Right lobe of liver (tissue), 4 donors: ENCODE measurements around the gene GCAT.

Source experiments
- POLR2A ChIP-seq: fragments of 450-650 bp; IDR thresholded peaks from one replicate; pipeline ENCODE4 v1.6.1; 2017; ENCODE audit warnings: antibody characterized with exemption, mild to moderate bottlenecking
- TF ChIP-seq, protein P1 (sequence below), 4 donors: fragments of 200-600 bp in 3 of 4; fragments of 450-650 bp in 1 of 4; IDR thresholded peaks; one replicate each; pipeline versions ENCODE4 v1.5.1 to v1.8.0; 2016 to 2022; ENCODE audit warnings: antibody characterized with exemption in 4 of 4, mild to moderate bottlenecking in 2 of 4
- donor health status: DM: no; HTN: no; CAD: no.
- donor health status: DM: no; HTN: no; CAD: no.
- donor health status: DM: no; HTN: yes; CAD: no.

DNA sequence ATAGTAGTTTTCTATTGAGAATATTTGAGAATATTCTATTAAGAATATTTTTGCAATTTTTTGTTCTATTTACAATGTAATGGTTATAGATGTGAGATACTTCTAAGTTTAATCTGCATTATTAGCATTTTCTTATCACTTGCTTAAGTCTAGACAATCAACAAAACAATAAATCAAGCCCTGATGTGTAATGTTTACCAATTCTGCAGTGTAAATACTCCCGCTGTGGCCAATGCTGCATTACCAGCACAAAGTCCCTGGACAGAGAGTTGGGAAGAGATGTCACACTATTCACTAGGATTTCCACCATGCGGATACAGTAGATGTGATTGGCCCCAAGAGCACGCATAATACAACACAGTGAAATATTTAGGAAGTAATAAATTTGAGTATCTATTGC lies 47.6 kb upstream of the GCAT start:
- TF ChIP-seq, protein P1, sequence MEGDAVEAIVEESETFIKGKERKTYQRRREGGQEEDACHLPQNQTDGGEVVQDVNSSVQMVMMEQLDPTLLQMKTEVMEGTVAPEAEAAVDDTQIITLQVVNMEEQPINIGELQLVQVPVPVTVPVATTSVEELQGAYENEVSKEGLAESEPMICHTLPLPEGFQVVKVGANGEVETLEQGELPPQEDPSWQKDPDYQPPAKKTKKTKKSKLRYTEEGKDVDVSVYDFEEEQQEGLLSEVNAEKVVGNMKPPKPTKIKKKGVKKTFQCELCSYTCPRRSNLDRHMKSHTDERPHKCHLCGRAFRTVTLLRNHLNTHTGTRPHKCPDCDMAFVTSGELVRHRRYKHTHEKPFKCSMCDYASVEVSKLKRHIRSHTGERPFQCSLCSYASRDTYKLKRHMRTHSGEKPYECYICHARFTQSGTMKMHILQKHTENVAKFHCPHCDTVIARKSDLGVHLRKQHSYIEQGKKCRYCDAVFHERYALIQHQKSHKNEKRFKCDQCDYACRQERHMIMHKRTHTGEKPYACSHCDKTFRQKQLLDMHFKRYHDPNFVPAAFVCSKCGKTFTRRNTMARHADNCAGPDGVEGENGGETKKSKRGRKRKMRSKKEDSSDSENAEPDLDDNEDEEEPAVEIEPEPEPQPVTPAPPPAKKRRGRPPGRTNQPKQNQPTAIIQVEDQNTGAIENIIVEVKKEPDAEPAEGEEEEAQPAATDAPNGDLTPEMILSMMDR (IDR thresholded peaks at IDR 0.05), result no peak
- no peak for TF ChIP-seq POLR2A
